ENCODE data around the gene DLX3. TPM values are rescaled to one million over a fixed set of nuclear protein-coding genes. Genes with fewer than 3 reads are reported as not detected.
"Not testable (repeated sequence)": the region's sequence is repeated elsewhere in the genome, so short reads cannot be mapped to it uniquely, and the experiment has no call there.

Gene DLX3
- total RNA-seq (2014; rRNA removed; shearing (Covaris generic)): 0.17 TPM in 1 of 2 replicates, not detected in the other

GRCh38 chr17:49995055-49995738, at the start of gene DLX3:
DLX3 (minus strand) TSS chr17:49995224; CDS start chr17:49994998, 226 bp downstream.
- DNase-seq (ENCODE audit: low spot score): peak; percentile 79

GRCh38 chr17:50044483-50044882, 49.5 kb upstream of the DLX3 start:
- no peak for DNase-seq (ENCODE audit: low spot score)

DNA sequence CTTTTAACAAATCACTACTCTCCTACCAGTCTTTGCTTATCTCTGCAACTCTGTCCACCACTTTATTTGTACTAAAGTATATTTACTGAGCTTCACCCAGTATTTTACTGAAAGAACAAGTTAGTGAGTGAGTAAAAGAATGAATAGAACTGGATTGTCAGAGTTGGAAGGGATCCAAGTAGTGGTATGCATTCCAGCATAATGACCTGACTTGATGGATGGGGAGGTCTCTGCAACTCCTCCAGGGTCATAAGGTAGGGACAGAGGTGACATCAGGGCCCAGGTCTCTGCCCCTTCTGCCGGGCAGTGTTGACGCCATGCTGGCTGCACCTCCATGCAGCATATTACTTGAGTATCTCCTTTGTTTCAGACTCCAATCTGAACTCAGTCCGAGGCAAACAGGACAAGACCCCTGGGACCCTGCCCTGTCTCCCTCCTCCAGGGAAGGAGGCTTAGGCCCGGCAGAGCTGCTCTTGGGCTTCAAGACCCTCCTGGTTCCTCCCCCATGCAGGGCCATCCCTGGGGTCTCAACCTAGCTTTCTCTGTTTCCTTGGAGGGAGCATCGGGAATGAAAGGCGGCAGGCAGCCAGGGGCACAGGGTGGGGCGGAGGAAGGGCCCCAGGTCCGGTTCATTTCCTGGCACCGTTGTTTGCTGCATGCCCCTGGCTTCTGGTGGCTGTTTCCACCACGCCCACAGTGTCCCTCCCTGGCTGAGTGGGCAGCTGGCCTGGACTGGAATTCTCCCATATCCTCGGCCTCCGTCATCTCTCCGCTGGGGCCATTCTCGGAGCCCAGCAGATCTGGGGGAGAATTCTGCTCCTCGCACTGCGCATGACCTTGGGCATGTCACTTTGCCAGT, 48.5 kb upstream of the DLX3 start:
- DNase-seq (ENCODE audit: low spot score): peak; percentile 31

GRCh38 chr17:50042211-50042610, 47.2 kb upstream of the DLX3 start:
- no peak for DNase-seq (ENCODE audit: low spot score)

GRCh38 chr17:50040496-50040895, 45.5 kb upstream of the DLX3 start:
- DNase-seq (ENCODE audit: low spot score): not testable (repeated sequence)

DNA sequence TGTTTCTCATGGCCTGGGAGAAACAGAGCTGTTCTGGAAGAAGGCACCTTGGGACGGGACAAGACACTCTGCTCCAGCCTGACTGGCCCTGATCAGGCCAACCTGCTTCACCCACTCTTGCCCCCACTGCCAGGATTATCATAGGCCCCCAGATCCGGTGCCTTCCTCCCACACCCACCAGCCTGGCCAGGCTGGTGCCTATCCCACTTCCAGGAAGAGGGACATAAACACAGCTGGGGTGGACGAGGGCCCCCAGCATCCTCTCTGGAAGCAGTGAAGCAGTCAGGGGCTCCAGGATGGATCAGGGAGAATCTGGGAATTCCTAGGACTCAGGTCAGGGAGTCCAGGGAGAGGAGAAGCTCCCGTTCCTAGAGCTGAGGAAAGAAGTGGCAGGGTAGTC, 44.0 kb upstream of the DLX3 start:
- DNase-seq (ENCODE audit: low spot score): no peak

DNA sequence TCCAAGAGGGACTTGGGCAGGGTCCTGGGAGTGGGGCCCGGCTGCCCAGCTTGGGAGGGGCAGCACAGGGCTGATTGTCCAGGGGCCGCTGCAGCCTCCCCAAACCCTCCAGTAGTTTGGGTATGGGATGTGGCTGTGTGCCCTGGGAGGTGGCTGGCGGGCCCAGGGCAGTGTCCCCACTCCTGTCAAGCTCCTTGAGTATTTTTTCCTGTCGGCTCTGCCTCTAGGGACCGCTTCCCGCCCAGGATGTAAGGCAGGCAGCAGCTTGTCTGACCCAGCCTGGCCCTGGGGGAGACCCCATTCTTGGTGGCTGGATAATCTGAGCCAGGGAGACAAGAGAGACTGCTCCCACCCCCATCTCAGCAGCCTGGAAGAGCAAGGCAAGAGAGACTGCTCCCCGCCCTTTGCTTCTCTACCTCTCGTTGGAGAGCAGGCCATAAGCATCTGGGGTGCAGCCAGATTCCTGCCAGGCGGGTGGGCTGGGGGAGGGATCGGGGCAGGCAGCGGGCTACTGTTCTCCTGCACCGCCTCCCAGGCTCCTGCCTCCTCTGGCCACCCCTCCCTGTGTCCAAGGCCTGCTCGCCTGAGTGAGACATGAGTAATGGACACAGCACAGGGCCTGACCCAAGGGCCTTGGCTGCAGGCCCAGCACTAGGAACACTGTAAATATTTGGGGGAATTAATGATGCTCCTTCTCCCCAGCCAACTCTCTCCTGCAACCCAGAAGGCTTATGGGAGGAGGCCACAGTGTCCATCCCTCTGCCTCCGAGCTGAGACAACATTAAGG, 42.5 kb upstream of the DLX3 start:
- peak; percentile 79 for DNase-seq (ENCODE audit: low spot score)

GRCh38 chr17:50036455-50037261, 41.6 kb upstream of the DLX3 start:
- no peak for DNase-seq (ENCODE audit: low spot score)

DNA sequence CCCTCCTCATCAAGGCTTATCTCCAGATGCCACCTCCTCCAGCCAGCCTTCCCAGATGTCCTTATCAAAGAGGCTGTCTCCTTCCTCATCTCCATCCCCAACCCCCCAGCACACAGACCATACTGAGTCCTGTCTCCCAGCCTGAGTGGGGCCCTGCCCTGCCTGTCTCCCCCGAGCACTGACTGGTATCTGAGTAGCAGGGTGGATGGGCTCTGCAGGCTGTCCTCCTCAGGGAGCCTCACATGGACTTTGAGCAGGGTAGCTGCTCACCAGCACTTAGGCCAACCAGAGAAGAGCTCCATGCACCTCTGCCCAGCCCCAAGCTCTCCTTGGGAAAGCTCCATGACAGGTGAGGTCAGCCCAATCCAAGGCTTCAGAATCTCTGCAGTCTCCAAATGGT, 40.9 kb upstream of the DLX3 start:
- no peak for DNase-seq (ENCODE audit: low spot score)

GRCh38 chr17:50035421-50035879, 40.4 kb upstream of the DLX3 start:
- DNase-seq (ENCODE audit: low spot score): no peak

GRCh38 chr17:50034498-50035364, 39.7 kb upstream of the DLX3 start:
- DNase-seq (ENCODE audit: low spot score): no peak

DNA sequence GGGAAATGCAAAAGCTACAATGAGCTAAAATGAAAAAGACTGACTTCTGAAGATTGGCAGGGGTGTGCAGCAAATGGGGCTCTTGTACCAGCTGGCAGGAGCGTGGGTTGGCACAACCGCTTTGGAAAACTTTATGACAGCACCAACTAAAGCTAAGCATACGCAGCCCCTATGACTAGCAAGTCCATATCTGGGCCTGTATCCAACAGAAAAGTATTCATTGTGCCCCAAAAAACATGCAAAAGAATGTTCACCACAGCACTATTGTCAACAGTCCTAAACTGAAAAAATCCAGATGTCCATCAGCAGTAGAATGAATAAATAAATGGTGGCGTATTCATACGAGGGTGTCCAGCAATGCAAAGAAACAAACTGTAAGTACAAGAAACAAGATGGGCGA, 38.3 kb upstream of the DLX3 start:
- no peak for DNase-seq (ENCODE audit: low spot score)

DNA sequence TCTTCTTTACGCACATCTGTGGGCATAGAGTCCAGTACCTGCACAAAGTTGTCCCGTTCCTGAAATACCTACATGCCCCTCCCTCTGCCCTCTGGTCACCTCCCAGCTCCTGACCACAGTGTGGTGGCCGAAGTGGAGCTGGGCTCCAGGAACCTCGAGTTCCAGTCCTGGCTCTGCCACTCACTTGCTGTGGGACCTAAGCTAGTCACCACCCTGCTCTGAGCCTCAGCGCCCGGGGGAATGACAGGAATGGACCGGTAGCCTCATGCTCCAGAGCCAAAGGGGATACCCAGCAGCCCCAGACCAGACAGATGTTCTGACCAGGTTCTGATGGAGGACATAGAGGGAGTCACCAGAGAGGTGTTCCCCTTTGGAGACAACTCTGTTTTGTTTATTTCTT, 34.2 kb upstream of the DLX3 start:
- no peak for DNase-seq (ENCODE audit: low spot score)

DNA sequence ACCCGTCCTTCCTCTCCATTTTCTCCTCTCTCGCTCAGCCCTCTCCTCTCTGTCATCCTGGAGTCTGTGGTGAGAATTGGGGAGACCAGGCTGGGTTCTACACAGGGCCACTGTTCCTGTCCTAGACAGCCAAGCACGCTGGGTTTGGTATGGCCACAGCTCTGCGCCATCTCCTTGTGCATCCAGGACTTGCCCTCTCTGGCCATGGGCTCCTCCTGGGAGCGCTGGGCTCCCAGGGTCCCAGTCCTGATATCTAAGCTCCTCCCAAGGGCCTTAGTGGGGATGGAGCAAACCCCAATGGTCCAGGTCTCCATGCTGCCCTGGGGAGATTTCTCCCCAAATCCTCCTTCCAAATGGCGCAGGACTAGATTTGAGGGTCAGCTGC, 33.7 kb upstream of the DLX3 start:
- no peak for DNase-seq (ENCODE audit: low spot score)

- DNase-seq (ENCODE audit: low spot score): peak; percentile 95
Observed at GRCh38 chr17:50027881-50028735, 33.1 kb upstream of the DLX3 start.

GRCh38 chr17:50027172-50027880, 32.3 kb upstream of the DLX3 start:
- DNase-seq (ENCODE audit: low spot score): peak; percentile 99

DNA sequence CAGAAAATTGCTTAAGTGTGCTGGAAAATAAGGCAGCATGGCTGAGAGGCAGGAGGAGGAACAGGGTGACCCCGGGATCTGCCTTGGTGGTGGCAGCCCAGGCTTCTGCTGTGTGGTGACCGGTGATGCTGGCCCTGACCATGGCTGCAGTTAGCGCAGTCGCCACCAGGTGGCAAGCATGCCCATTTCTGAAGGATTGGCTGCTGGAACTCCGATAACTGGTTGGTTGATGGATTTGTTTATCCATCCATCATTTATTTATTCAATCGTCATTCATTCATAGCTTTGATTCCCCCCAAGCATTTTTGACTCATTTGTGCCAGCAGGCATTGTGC, 31.8 kb upstream of the DLX3 start:
- peak; percentile 88 for DNase-seq (ENCODE audit: low spot score)

- no peak for DNase-seq (ENCODE audit: low spot score)
Observed at GRCh38 chr17:50026046-50026675, 31.1 kb upstream of the DLX3 start.

Data from H4 (cell line).